Omental fat pad (tissue), 4 donors: Measurements from ENCODE around the gene QRICH1. TPM values are rescaled to one million over a fixed set of nuclear protein-coding genes. Genes with fewer than 3 reads are reported as not detected.
A peak's percentile ranks its signal among the peaks of the same experiment; 100 is the strongest.
"Not testable (repeated sequence)": the region's sequence is repeated elsewhere in the genome, so short reads cannot be mapped to it uniquely, and the experiment has no call there.

Experiments
- ATAC-seq: fragments of 150-250 bp; one replicate; pipeline ENCODE4 v1.9.1; 2016; ENCODE audit warnings: mild to moderate bottlenecking, moderate library complexity; ENCODE audit not compliant: low FRiP score
- DNase-seq: peaks from one replicate; pipeline ENCODE4 v3.0.0-alpha.2; 2019; ENCODE audit warnings: low spot score
- total RNA-seq, 4 donors: library from RNA; depleted of rRNA; stranded (reverse); fragments of >200 nt; gene quantifications; one replicate each; pipeline ENCODE4 v1.1.0, GENCODE V29; 2016
- TF ChIP-seq, protein P1 (sequence below), 3 donors: fragments of 450-650 bp; IDR thresholded peaks; one replicate each; pipeline ENCODE4 v1.5.1; 2016 to 2017; ENCODE audit warnings: antibody characterized with exemption in 3 of 3, mild to moderate bottlenecking in 3 of 3, moderate library complexity in 2 of 3

Gene QRICH1
- total RNA-seq, 4 donors from 2014 or later, result 53.2 to 71.2 (median 61.9) TPM

DNA sequence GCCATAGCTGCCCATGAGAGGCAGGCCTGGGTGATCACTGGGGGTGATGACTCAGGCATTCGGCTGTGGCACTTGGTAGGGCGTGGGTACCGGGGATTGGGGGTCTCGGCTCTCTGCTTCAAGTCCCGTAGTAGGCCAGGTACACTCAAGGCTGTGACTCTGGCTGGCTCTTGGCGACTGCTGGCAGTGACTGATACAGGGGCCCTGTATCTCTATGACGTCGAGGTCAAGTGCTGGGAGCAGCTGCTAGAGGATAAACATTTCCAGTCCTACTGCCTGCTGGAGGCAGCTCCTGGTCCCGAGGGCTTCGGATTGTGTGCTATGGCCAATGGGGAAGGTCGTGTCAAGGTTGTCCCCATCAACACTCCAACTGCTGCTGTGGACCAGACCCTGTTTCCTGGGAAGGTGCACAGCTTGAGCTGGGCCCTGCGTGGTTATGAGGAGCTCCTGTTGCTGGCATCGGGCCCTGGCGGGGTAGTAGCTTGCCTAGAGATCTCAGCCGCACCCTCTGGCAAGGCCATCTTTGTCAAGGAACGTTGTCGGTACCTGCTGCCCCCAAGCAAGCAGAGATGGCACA lies 81.3 kb downstream of the QRICH1 start:
- ATAC-seq (no peak), DNase-seq (no peak)
- TF ChIP-seq, protein P1, sequence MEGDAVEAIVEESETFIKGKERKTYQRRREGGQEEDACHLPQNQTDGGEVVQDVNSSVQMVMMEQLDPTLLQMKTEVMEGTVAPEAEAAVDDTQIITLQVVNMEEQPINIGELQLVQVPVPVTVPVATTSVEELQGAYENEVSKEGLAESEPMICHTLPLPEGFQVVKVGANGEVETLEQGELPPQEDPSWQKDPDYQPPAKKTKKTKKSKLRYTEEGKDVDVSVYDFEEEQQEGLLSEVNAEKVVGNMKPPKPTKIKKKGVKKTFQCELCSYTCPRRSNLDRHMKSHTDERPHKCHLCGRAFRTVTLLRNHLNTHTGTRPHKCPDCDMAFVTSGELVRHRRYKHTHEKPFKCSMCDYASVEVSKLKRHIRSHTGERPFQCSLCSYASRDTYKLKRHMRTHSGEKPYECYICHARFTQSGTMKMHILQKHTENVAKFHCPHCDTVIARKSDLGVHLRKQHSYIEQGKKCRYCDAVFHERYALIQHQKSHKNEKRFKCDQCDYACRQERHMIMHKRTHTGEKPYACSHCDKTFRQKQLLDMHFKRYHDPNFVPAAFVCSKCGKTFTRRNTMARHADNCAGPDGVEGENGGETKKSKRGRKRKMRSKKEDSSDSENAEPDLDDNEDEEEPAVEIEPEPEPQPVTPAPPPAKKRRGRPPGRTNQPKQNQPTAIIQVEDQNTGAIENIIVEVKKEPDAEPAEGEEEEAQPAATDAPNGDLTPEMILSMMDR (IDR thresholded peaks at IDR 0.05), result no peak

DNA sequence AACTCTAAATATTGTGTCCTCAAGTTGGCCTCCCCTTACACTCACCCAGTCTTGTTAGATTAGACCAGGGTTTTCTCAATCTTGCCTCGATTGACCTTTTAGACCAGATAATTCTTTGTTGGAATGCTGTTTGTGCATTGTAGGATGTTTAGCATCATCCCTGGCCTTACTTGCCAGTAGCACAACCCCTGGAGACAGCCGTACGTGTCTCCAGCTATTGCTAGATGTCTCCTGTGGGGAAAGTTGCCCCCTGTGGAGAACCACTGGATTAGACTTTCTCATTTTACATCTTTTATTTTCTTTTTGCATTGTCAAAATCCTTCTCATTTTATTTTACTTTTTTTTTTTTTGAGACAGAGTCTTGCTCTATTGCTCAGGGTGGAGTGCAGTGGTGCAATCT lies 84.5 kb downstream of the QRICH1 start:
- TF ChIP-seq, protein P1 (IDR thresholded peaks at IDR 0.05), result no peak
- ATAC-seq, result no peak
- DNase-seq, result no peak

DNA sequence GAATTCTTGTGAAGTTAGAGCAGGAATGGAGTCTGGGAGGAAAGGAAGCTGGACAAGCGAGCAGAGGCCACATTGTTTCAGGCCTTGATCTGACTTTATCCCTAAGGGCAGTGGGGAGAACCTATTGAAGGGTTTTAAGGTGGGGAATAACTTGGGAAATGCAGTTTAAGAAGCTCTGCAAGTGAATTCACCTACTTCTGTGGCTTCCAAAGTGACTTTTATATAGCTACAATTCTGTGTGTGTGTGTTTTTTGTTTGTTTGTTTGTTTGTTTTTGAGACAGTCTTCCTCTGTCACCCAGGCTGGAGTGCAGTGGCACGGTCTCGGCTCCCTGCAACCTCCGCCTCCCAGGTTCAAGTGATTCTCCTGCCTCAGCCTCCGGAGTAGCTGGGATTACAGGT lies 85.2 kb downstream of the QRICH1 start:
- DNase-seq, ATAC-seq: not testable (repeated sequence)

DNA sequence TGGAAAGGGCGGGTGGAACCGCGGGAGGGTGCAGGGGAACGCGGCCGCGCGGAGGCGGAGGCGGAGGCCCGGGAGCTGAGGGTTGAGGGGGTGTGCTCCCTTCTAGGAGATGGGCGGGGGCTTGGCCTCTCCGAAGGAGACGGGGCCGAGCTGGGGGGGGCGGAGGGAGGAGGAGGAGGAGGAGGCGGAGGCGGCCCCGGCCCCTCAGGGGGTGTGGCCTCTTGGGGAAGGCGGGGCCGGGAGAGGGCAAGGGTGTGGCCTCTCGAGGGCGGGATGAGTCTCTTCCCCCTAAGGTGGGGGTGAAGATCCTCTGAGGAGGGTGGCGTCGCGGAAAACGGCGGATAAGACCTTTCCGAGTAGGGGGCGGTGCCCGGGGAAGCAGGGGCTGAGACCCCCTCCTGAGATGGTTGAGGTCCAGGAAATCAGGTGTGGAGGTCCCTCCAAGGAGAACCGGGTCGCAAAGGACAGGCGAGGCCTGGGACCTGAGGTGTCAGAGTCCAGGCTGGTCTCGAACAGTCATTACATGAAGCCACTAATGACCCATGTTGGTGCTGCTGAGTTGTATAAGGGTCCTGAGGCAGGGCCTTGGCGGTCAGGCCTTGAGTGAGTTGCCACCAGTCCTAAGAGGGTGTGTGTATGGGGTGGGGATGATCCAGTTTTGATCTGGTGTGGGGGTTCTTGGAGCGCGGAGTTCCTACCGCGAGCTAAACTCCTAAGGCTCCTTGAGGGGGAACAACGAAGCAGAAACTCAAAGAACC lies 85.9 kb downstream of the QRICH1 start:
- ATAC-seq (peak; percentile 72), DNase-seq (no peak)
- TF ChIP-seq, protein P1 (IDR thresholded peaks at IDR 0.05), result no peak

DNA sequence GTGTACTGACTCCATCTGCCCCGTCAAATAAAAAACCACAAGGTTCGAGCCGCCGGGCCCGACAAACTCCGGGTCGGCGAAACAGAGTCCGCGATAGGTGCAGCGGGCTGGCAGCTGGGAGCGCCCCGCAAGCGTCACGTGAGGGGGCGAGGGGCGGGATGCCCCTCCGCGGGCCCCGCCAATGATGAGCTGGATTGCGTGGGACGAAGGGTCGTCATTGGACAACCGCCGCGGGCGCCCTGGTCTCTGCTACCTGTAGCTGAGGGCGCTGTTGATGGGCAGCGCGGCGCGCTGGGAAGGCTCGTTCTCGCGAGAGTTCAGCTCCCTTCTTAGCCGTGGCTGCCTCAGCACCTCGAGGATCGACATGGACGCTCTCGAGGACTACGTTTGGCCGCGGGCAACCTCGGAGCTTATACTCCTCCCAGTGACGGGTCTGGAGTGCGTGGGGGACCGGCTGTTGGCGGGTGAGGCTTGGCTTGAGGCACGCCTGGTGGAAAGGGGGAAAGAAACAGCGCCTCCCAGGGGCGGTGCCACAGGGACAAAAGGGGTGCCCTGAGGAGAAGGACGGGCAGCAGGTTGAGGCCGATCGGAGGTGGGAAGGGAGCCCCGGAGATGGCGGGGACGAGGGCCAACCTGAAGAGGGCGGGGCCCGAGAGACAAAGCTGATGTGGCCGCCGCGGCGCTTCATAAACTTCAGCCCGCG lies 86.7 kb downstream of the QRICH1 start, which contains the start of gene WDR6:
Gene WDR6, plus strand, starts transcription at position 324 of the 703 bp plus-strand sequence. Its CDS starts 41 bp downstream, at position 365.
- TF ChIP-seq, protein P1 (IDR thresholded peaks at IDR 0.05), result no peak
- ATAC-seq (peak; percentile 92), DNase-seq (peak; percentile 93)

DNA sequence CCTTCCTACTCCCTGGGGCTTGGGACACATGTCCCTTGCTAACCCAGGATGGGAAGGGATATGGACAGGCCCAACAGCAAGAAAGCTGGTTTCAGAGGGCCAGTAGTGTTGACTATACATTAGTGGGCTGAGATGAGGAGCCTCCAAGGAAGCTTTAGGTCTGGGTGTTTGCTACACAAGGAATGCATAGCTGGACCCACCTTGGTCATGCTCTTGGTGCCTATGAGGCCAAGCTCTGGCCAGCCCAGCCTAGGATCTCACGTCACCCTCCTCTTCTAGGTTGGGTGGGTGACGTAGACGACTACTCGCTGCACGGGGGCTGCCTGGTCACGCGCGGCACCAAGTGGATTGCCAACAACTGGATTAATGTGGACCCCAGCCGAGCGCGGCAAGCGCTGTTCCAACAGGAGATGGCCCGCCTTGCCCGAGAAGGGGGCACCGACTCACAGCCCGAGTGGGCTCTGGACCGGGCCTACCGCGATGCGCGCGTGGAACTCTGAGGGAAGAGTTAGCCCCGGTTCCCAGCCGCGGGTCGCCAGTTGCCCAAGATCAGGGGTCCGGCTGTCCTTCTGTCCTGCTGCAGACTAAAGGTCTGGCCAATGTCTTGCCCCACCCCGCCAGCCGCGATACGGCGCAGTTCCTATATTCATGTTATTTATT lies 87.3 kb downstream of the QRICH1 start:
- ATAC-seq (peak; percentile 29), DNase-seq (no peak)
- TF ChIP-seq, protein P1 (IDR thresholded peaks at IDR 0.05), result no peak

DNA sequence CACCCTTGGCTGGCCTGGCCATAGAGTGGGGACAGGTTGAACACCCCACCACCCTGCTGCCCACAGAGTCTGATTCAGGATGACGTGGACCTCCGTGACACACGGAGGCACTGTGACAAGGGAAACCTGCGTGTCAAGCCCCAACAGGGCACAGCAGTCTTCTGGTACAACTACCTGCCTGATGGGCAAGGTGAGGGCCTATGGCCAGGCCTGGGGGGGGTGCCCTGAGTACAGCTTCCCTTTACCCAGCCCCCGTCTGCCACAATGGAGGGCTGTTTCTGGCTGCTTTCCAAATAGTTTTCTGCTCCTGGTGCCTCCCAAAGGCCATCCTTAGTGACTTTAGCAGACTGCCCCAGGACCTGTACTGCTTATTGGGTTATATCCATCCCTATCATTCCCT lies 87.9 kb downstream of the QRICH1 start:
- DNase-seq, result no peak
- no peak for ATAC-seq
- TF ChIP-seq, protein P1 (IDR thresholded peaks at IDR 0.05), result no peak
